Measurements from ENCODE around the gene ATP1B4. TPM values are rescaled to one million over a fixed set of nuclear protein-coding genes. Genes with fewer than 3 reads are reported as not detected.

The ATP1B4 gene
- total RNA-seq (2014; rRNA removed; shearing (Covaris generic); ENCODE audit: low replicate concordance), result not detected in 2 replicates

- H2AFZ ChIP-seq (ENCODE audit: low read length), result no peak within 1 kb of the TSS
- H3K79me2 ChIP-seq (ENCODE audit: low read length), result no peaks in the 10 kb centered on the region
- H3K27me3 ChIP-seq (ENCODE audit: low read length), result no peaks in the 10 kb centered on the region
- H3K9me2 ChIP-seq (replicated peaks; ENCODE audit: insufficient read depth, low read length), result no peaks in the 10 kb centered on the region
- no peak within 1 kb of the TSS for H3K9ac ChIP-seq (ENCODE audit: low read length)
- H3K36me3 ChIP-seq (ENCODE audit: insufficient read depth, low read length), result no peaks in the 10 kb centered on the region
- H3K4me1 ChIP-seq (ENCODE audit: low read length), result no peaks in the 10 kb centered on the region
- H3K4me3 ChIP-seq (ENCODE audit: low read length), result no peak within 1 kb of the TSS
- no peak within 1 kb of the TSS for H3K4me2 ChIP-seq (ENCODE audit: low read depth, low read length, poor library complexity, severe bottlenecking)
- H3K27ac ChIP-seq (ENCODE audit: low read length), result no peak within 1 kb of the TSS
- no peaks in the 10 kb centered on the region for H3K9me3 ChIP-seq (ENCODE audit: low read length)
- DNase-seq, result no peak
- H4K20me1 ChIP-seq (ENCODE audit: insufficient read depth, low read depth, low read length), result no peaks in the 10 kb centered on the region
These were observed at the start of gene ATP1B4 for GRCh38 chrX:120361764-120362305. Gene ATP1B4, plus strand, starts transcription at chrX:120362089. Its CDS starts 80 bp downstream, at chrX:120362169.

GRCh38 chrX:120315776-120316175 is 46.1 kb upstream of the ATP1B4 start:
- Histone ChIP-seq H4K20me1 (ENCODE audit: insufficient read depth, low read depth, low read length) (no peaks in the 10 kb centered on the region), H2AFZ (ENCODE audit: low read length) (no peak overlapping the region), H3K4me3 (ENCODE audit: low read length) (no peak overlapping the region), H3K79me2 (ENCODE audit: low read length) (no peaks in the 10 kb centered on the region), H3K9me3 (ENCODE audit: low read length) (no peaks in the 10 kb centered on the region), H3K27me3 (ENCODE audit: low read length) (no peaks in the 10 kb centered on the region), H3K27ac (ENCODE audit: low read length) (no peak overlapping the region), H3K9ac (ENCODE audit: low read length) (no peak overlapping the region), H3K36me3 (ENCODE audit: insufficient read depth, low read length) (no peaks in the 10 kb centered on the region), H3K4me1 (ENCODE audit: low read length) (no peaks in the 10 kb centered on the region), H3K4me2 (ENCODE audit: low read depth, low read length, poor library complexity, severe bottlenecking) (no peak overlapping the region), H3K9me2 (replicated peaks; ENCODE audit: insufficient read depth, low read length) (no peaks in the 10 kb centered on the region)
- DNase-seq, result no peak

- no peak overlapping the region for H2AFZ ChIP-seq (ENCODE audit: low read length)
- no peaks in the 10 kb centered on the region for H3K9me3 ChIP-seq (ENCODE audit: low read length)
- no peak overlapping the region for H3K4me3 ChIP-seq (ENCODE audit: low read length)
- H3K4me2 ChIP-seq (ENCODE audit: low read depth, low read length, poor library complexity, severe bottlenecking), result no peak overlapping the region
- H3K4me1 ChIP-seq (ENCODE audit: low read length), result no peaks in the 10 kb centered on the region
- H3K9me2 ChIP-seq (replicated peaks; ENCODE audit: insufficient read depth, low read length), result no peaks in the 10 kb centered on the region
- no peak for DNase-seq
- no peak overlapping the region for H3K27ac ChIP-seq (ENCODE audit: low read length)
- H3K27me3 ChIP-seq (ENCODE audit: low read length), result no peaks in the 10 kb centered on the region
- H3K79me2 ChIP-seq (ENCODE audit: low read length), result no peaks in the 10 kb centered on the region
- H4K20me1 ChIP-seq (ENCODE audit: insufficient read depth, low read depth, low read length), result no peaks in the 10 kb centered on the region
- no peak overlapping the region for H3K9ac ChIP-seq (ENCODE audit: low read length)
- no peaks in the 10 kb centered on the region for H3K36me3 ChIP-seq (ENCODE audit: insufficient read depth, low read length)
These were observed 45.2 kb upstream of the ATP1B4 start for GRCh38 chrX:120316587-120317283.

GRCh38 chrX:120318411-120318810 is 43.5 kb upstream of the ATP1B4 start:
- Histone ChIP-seq H3K27ac (ENCODE audit: low read length) (no peak overlapping the region), H3K36me3 (ENCODE audit: insufficient read depth, low read length) (no peaks in the 10 kb centered on the region), H3K4me2 (ENCODE audit: low read depth, low read length, poor library complexity, severe bottlenecking) (no peak overlapping the region), H3K9ac (ENCODE audit: low read length) (no peak overlapping the region), H3K27me3 (ENCODE audit: low read length) (no peaks in the 10 kb centered on the region), H3K4me3 (ENCODE audit: low read length) (no peak overlapping the region), H3K9me2 (replicated peaks; ENCODE audit: insufficient read depth, low read length) (no peaks in the 10 kb centered on the region), H2AFZ (ENCODE audit: low read length) (no peak overlapping the region), H3K4me1 (ENCODE audit: low read length) (no peaks in the 10 kb centered on the region), H3K9me3 (ENCODE audit: low read length) (no peaks in the 10 kb centered on the region), H3K79me2 (ENCODE audit: low read length) (no peaks in the 10 kb centered on the region), H4K20me1 (ENCODE audit: insufficient read depth, low read depth, low read length) (no peaks in the 10 kb centered on the region)
- no peak for DNase-seq

- H3K9ac ChIP-seq (ENCODE audit: low read length), result no peak overlapping the region
- DNase-seq, result no peak
These were observed 40.2 kb upstream of the ATP1B4 start for GRCh38 chrX:120321520-120322281.

GRCh38 chrX:120331116-120331515 is 30.8 kb upstream of the ATP1B4 start:
- no peaks in the 10 kb centered on the region for H3K9me2 ChIP-seq (replicated peaks; ENCODE audit: insufficient read depth, low read length)
- no peak overlapping the region for H3K4me3 ChIP-seq (ENCODE audit: low read length)
- no peak overlapping the region for H2AFZ ChIP-seq (ENCODE audit: low read length)
- H3K79me2 ChIP-seq (ENCODE audit: low read length), result no peaks in the 10 kb centered on the region
- H3K27ac ChIP-seq (ENCODE audit: low read length), result no peak overlapping the region
- H3K9me3 ChIP-seq (ENCODE audit: low read length), result no peaks in the 10 kb centered on the region
- H3K27me3 ChIP-seq (ENCODE audit: low read length), result no peaks in the 10 kb centered on the region
- H3K4me1 ChIP-seq (ENCODE audit: low read length), result no peaks in the 10 kb centered on the region
- H3K9ac ChIP-seq (ENCODE audit: low read length), result no peak overlapping the region
- H4K20me1 ChIP-seq (ENCODE audit: insufficient read depth, low read depth, low read length), result no peaks in the 10 kb centered on the region
- H3K4me2 ChIP-seq (ENCODE audit: low read depth, low read length, poor library complexity, severe bottlenecking), result no peak overlapping the region
- DNase-seq, result no peak
- no peaks in the 10 kb centered on the region for H3K36me3 ChIP-seq (ENCODE audit: insufficient read depth, low read length)

More at GRCh38 chrX:120321520-120322281, 40.2 kb upstream of the ATP1B4 start:
- no peak overlapping the region for H3K4me2 ChIP-seq (ENCODE audit: low read depth, low read length, poor library complexity, severe bottlenecking)
- no peak overlapping the region for H2AFZ ChIP-seq (ENCODE audit: low read length)
- H3K4me3 ChIP-seq (ENCODE audit: low read length), result no peak overlapping the region
- no peaks in the 10 kb centered on the region for H3K27me3 ChIP-seq (ENCODE audit: low read length)
- no peaks in the 10 kb centered on the region for H3K79me2 ChIP-seq (ENCODE audit: low read length)
- H3K9me2 ChIP-seq (replicated peaks; ENCODE audit: insufficient read depth, low read length), result no peaks in the 10 kb centered on the region
- H4K20me1 ChIP-seq (ENCODE audit: insufficient read depth, low read depth, low read length), result no peaks in the 10 kb centered on the region
- no peaks in the 10 kb centered on the region for H3K9me3 ChIP-seq (ENCODE audit: low read length)
- no peak overlapping the region for H3K27ac ChIP-seq (ENCODE audit: low read length)
- no peaks in the 10 kb centered on the region for H3K4me1 ChIP-seq (ENCODE audit: low read length)
- H3K36me3 ChIP-seq (ENCODE audit: insufficient read depth, low read length), result no peaks in the 10 kb centered on the region

GRCh38 chrX:120332394-120332793 is 29.5 kb upstream of the ATP1B4 start:
- H3K9ac ChIP-seq (ENCODE audit: low read length), result no peak overlapping the region
- H3K4me3 ChIP-seq (ENCODE audit: low read length), result no peak overlapping the region
- H3K9me3 ChIP-seq (ENCODE audit: low read length), result peaks cover 6% of the 10 kb centered on the region; the same call in 1 of the 2 replicates
- no peak overlapping the region for H3K4me2 ChIP-seq (ENCODE audit: low read depth, low read length, poor library complexity, severe bottlenecking)
- no peak for DNase-seq
- no peak overlapping the region for H2AFZ ChIP-seq (ENCODE audit: low read length)
- H3K27ac ChIP-seq (ENCODE audit: low read length), result no peak overlapping the region
- H3K9me2 ChIP-seq (replicated peaks; ENCODE audit: insufficient read depth, low read length), result no peaks in the 10 kb centered on the region
- H3K4me1 ChIP-seq (ENCODE audit: low read length), result no peaks in the 10 kb centered on the region
- H4K20me1 ChIP-seq (ENCODE audit: insufficient read depth, low read depth, low read length), result no peaks in the 10 kb centered on the region
- H3K79me2 ChIP-seq (ENCODE audit: low read length), result no peaks in the 10 kb centered on the region
- H3K36me3 ChIP-seq (ENCODE audit: insufficient read depth, low read length), result no peaks in the 10 kb centered on the region
- no peaks in the 10 kb centered on the region for H3K27me3 ChIP-seq (ENCODE audit: low read length)

- Histone ChIP-seq H3K4me3 (ENCODE audit: low read length) (no peak overlapping the region), H3K79me2 (ENCODE audit: low read length) (no peaks in the 10 kb centered on the region), H3K27me3 (ENCODE audit: low read length) (0 out of 2 replicates have a peak, but pooled peaks cover 3% of the 10 kb centered on the region), H4K20me1 (ENCODE audit: insufficient read depth, low read depth, low read length) (no peaks in the 10 kb centered on the region), H2AFZ (ENCODE audit: low read length) (no peak overlapping the region), H3K4me2 (ENCODE audit: low read depth, low read length, poor library complexity, severe bottlenecking) (no peak overlapping the region), H3K9me3 (ENCODE audit: low read length) (peaks cover 14% of the 10 kb centered on the region; the same call in 1 of the 2 replicates), H3K9ac (ENCODE audit: low read length) (no peak overlapping the region), H3K4me1 (ENCODE audit: low read length) (no peaks in the 10 kb centered on the region), H3K36me3 (ENCODE audit: insufficient read depth, low read length) (no peaks in the 10 kb centered on the region), H3K27ac (ENCODE audit: low read length) (no peak overlapping the region), H3K9me2 (replicated peaks; ENCODE audit: insufficient read depth, low read length) (no peaks in the 10 kb centered on the region)
- DNase-seq, result no peak
These were observed 27.7 kb upstream of the ATP1B4 start for GRCh38 chrX:120334151-120334550.
